Measurements from ENCODE around the gene SH2D1A. TPM values are rescaled to one million over a fixed set of nuclear protein-coding genes. Genes with fewer than 3 reads are reported as not detected.
"Not testable (repeated sequence)": the region's sequence is repeated elsewhere in the genome, so short reads cannot be mapped to it uniquely, and the experiment has no call there.

Gene SH2D1A
- total RNA-seq, 3 donors from 2014 or later: 27.5 to 44.7 (median 40.5) TPM

DNA sequence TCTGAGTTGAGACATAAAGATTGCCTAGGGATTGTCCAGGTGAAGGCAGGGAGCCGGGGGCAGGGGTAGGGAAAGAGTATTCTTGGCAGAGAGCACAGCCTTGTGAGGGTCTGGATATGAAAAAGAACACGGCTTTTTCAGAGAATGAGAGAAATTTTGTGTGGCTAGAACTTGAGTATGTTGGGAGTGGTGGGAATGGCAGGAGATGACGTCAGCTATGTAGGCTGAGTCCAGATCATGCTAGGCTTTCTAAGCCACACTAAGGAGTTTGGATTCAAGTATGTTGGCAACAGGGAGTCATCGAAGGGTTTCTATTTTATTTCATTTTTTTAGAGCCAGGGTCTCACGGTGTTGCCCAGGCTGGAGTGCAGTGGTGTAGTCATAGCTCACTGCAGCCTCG is 40.0 kb downstream of the SH2D1A start:
- Mint-ChIP-seq H3K4me3 (no peak overlapping the region), H3K27me3 (ENCODE audit: low read depth) (no peaks in the 10 kb centered on the region), H3K36me3 (ENCODE audit: insufficient read depth) (peaks cover 8% of the 10 kb centered on the region), H3K9me3 (no peaks in the 10 kb centered on the region), H3K4me1 (ENCODE audit: low read depth) (peaks cover 3% of the 10 kb centered on the region)
- no peak for ATAC-seq
- DNase-seq: no peak

DNA sequence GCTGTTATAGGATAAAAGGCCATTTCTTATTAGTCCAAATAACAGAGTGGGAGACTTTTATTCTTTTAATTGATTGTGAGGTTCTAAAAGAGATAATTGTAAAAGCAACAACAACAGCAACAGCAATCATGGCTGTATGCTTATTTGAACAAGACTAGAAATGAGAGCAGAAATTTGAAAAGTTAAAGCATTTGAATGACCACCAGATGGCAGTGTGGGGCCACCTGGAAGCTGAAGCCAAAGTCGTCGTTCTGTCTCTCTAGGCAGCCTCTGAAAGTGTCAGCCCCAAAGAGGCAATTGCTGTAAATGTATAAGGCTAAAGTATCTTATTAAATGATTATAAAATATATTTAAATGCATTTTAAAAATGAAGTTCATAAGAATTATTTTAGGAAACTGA is 42.2 kb downstream of the SH2D1A start:
- Mint-ChIP-seq H3K36me3 (ENCODE audit: insufficient read depth) (peaks cover 8% of the 10 kb centered on the region), H3K27me3 (ENCODE audit: low read depth) (no peaks in the 10 kb centered on the region), H3K4me1 (ENCODE audit: low read depth) (peaks cover 1% of the 10 kb centered on the region), H3K4me3 (no peak overlapping the region), H3K9me3 (no peaks in the 10 kb centered on the region)
- peak; percentile 40 to 63 for ATAC-seq
- peak; percentile 57 for DNase-seq

DNA sequence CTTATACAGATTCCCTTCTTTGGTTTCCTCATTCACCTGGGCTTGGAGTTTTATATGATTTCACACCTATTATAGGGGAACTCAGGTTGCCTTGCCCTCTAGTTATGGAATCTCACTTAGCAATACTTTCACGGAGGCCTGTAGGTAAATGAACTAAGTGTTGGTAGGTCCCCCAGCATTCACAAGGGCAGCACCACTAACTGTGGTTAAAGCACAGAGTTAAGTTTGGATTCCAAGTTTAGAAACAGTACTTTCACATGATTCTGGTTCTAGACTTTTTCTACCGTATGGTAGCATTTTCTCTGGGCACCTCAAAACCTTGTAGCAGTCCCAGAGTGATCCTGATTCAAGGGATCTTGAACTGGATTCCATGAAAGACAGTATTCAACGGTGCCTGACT is 46.4 kb downstream of the SH2D1A start:
- Mint-ChIP-seq H3K9me3 (no peaks in the 10 kb centered on the region), H3K27me3 (ENCODE audit: low read depth) (no peaks in the 10 kb centered on the region), H3K36me3 (ENCODE audit: insufficient read depth) (no peaks in the 10 kb centered on the region), H3K4me1 (ENCODE audit: low read depth) (peaks cover 22% of the 10 kb centered on the region), H3K4me3 (no peak overlapping the region)
- ATAC-seq (no peak), DNase-seq (no peak)

DNA sequence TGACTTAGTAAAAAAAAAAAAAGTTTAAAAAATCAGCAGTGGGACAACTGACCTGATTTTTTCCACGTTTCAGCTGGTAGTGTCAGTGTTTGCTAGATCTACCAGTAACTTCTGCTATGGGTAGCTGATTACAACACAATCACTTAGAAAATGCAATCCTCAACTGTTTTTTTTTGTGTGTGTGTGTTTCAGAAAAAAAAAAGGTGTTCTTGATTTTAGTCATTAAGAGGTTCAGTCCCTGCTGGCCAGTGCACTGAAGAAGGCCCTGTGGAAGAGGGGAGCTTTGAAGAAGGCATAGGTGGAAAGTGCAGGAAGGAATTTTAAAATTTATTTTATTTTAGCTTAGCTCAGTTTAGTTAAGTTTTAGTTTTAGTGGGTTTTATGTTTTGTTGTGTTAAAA is 46.9 kb downstream of the SH2D1A start:
- peaks cover 22% of the 10 kb centered on the region for H3K4me1 Mint-ChIP-seq (ENCODE audit: low read depth)
- H3K36me3 Mint-ChIP-seq (ENCODE audit: insufficient read depth): no peaks in the 10 kb centered on the region
- ATAC-seq: no peak
- H3K27me3 Mint-ChIP-seq (ENCODE audit: low read depth): no peaks in the 10 kb centered on the region
- H3K9me3 Mint-ChIP-seq: no peaks in the 10 kb centered on the region
- DNase-seq: no peak
- H3K4me3 Mint-ChIP-seq: no peak overlapping the region

DNA sequence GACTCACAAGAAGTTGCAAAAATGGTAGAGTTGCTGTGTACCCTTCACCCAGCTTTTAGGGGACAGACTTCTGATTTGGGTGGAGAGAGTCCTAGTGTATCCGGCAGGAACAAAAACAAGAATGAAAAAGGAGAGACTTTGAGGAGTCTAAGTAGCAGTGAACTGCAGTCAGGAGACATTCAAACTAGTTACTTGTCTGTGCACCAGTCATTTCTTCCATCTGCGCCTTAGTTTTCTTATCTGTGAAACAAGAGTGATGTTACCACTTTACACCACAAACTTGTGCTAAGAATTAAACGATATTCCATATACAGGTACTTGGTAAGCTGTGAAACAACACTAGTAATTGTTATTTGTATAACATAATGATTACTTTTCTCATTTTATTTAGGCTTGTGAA is 47.3 kb downstream of the SH2D1A start:
- Mint-ChIP-seq H3K4me3 (no peak overlapping the region), H3K27me3 (ENCODE audit: low read depth) (no peaks in the 10 kb centered on the region), H3K9me3 (no peaks in the 10 kb centered on the region), H3K4me1 (ENCODE audit: low read depth) (peaks cover 22% of the 10 kb centered on the region), H3K36me3 (ENCODE audit: insufficient read depth) (no peaks in the 10 kb centered on the region)
- ATAC-seq (no peak), DNase-seq (no peak)

DNA sequence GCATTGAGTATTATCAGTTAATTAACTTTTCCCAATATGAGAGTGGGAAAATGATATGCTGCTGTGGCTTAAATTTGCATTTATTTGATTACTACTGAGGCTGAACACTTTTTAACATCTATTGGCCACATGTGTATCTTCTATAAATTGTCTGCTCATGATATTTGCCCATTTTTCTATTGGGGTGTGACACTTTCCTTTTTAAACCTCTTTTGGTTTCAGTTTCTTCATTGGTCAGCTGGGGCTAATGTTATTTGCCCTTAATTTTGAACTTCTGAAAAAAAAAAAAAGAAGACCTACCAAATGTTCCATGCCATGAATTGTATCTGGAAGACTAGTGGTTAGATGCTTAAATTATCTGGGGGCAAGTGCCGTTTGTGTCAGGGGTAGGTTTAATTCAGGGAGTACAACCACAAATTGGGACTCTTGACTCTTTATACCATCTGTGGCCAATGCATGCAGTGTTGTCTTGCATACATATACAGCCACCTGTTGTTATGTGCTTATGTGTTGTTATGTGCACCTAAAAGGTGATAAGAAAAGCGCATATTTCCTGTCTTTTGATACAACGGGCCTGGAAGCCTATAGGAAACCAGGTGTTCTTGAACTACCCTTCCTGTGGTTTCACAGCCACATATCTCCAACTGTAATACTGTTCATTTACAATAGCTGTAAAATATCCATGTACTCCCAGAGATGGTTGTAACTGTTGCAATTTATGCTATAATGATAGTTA is 49.0 kb downstream of the SH2D1A start:
- peak overlapping the region; percentile 19 for H3K4me3 Mint-ChIP-seq
- H3K27me3 Mint-ChIP-seq (ENCODE audit: low read depth): no peaks in the 10 kb centered on the region
- no peaks in the 10 kb centered on the region for H3K36me3 Mint-ChIP-seq (ENCODE audit: insufficient read depth)
- no peak for ATAC-seq
- H3K9me3 Mint-ChIP-seq: no peaks in the 10 kb centered on the region
- peaks cover 22% of the 10 kb centered on the region for H3K4me1 Mint-ChIP-seq (ENCODE audit: low read depth)
- no peak for DNase-seq

DNA sequence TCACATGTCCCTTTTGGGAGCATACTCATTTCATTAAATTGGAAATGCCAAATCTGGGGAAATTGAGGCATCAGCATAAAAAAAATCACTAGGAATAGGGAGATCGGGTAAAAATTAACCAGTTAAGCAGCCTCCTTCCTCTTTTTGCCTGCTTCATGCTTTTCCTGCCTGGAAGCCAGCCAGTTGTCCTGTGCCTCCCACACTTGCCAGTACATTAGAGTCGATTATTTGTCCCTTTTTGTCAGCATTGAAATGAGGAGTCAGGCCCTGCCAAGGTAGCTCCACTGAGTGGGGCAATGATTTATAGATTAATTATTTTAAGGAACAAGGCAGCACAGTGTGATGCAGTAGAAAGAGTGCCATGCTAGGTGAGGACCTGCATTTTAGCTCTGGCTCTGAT is 55.3 kb downstream of the SH2D1A start:
- Mint-ChIP-seq H3K9me3 (no peaks in the 10 kb centered on the region), H3K27me3 (ENCODE audit: low read depth) (no peaks in the 10 kb centered on the region), H3K4me1 (ENCODE audit: low read depth) (peaks cover 7% of the 10 kb centered on the region), H3K4me3 (no peak overlapping the region), H3K36me3 (ENCODE audit: insufficient read depth) (no peaks in the 10 kb centered on the region)
- ATAC-seq (no peak), DNase-seq (no peak)

DNA sequence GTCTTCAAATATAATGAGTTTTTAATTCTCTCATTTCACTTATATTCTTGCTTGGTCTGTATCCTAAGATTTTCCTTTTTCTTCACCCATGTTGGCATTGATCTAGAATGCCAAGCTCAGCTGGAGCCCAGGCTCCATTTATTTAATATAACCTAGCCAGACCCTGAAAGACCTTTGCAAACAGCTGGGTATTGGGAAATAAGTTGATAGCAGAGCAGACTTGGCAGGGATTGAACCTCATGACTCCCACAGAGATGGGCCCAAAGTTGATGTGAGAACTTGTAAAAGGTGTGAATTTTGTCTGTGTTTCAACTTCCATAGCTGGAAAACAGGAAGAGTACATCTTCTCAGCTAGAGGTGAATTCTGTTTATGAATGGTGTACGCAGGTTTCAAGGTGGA is 59.5 kb downstream of the SH2D1A start:
- ATAC-seq: no peak

DNA sequence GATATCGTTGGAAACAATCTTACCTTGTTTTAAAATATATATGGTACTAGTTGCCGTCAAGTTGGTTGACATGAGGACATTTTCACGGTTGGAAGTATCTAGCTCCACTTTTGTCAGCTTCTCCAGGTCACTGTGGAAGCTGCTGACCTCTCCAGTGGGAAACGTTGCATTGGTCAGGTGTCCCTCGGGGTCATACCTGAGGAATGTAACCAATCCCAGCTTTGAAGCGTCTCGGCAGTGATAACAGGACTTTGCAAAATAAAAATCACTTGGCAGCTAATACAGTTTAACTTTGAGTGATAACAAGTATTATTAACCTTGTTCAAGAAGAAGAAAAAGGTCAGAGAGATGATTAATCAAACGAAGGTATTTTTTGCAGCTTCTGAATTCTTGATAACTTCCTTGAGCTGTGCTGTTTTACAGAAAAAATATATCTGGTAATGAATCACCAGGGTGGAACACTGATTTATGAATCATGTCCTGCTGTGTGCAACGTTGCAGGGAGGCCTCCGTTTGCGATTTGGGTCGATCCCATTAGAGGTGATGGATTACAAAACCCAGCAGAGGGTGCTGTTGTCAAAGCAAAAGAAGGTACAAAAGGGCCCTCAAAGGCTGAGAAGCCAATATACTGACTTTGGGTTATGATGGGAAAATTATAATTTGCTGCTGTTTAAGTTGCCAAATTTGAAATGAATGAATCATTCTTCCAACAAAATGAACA is 60.1 kb downstream of the SH2D1A start:
- DNase-seq (peak; percentile 54), ATAC-seq (peak; percentile 96 to 98)
- no peaks in the 10 kb centered on the region for H3K36me3 Mint-ChIP-seq (ENCODE audit: insufficient read depth)
- H3K27me3 Mint-ChIP-seq (ENCODE audit: low read depth): no peaks in the 10 kb centered on the region
- H3K4me3 Mint-ChIP-seq: no peak overlapping the region
- H3K4me1 Mint-ChIP-seq (ENCODE audit: low read depth): peaks cover 7% of the 10 kb centered on the region
- no peaks in the 10 kb centered on the region for H3K9me3 Mint-ChIP-seq

More for the DNA sequence above, 59.5 kb downstream of the SH2D1A start:
- H3K36me3 Mint-ChIP-seq (ENCODE audit: insufficient read depth): no peaks in the 10 kb centered on the region
- H3K27me3 Mint-ChIP-seq (ENCODE audit: low read depth): no peaks in the 10 kb centered on the region
- peaks cover 7% of the 10 kb centered on the region for H3K4me1 Mint-ChIP-seq (ENCODE audit: low read depth)
- no peak for DNase-seq
- no peak overlapping the region for H3K4me3 Mint-ChIP-seq
- no peaks in the 10 kb centered on the region for H3K9me3 Mint-ChIP-seq

DNA sequence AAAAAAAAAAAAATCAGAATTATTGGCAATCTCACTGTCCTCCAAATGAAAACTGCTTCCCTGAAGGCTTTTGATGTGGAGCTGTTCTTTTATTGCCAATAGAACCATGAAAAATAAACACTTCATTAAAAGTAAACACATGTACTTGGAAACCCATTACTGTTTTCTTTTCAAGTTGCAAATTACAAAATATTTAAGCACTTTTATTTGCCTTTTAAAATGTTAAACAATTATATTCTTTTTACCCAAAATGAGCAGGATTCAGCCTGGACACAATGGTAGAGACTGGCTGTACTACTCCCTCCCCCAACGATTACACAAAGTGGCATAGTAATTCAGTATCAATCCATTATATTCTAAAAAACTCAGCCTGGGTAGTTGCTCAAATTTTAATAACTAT is 60.9 kb downstream of the SH2D1A start:
- ATAC-seq (no peak), DNase-seq (no peak)
- Mint-ChIP-seq H3K27me3 (ENCODE audit: low read depth) (no peaks in the 10 kb centered on the region), H3K9me3 (no peaks in the 10 kb centered on the region), H3K36me3 (ENCODE audit: insufficient read depth) (no peaks in the 10 kb centered on the region), H3K4me1 (ENCODE audit: low read depth) (peaks cover 7% of the 10 kb centered on the region), H3K4me3 (no peak overlapping the region)

DNA sequence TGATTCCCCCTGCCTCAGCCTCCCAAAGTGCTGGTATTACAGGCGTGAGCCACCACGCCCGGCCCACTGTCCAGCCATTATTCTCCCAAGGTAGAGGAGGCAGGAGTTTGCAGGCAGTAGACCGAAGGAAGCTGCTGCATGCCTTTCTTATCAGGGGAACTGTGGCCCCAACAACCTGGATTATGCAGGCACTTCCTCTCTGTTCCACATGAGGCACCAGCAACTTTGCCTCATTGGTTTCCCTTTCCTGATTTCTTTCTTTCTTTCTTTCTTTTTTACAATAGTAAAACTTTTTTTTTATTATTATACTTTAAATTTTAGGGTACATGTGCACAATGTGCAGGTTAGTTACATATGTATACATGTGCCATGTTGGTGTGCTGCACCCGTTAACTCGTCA is 62.0 kb downstream of the SH2D1A start:
- not testable (repeated sequence) for ATAC-seq; H3K9me3 Mint-ChIP-seq; H3K4me1 Mint-ChIP-seq (ENCODE audit: low read depth); DNase-seq; H3K27me3 Mint-ChIP-seq (ENCODE audit: low read depth); H3K36me3 Mint-ChIP-seq (ENCODE audit: insufficient read depth); H3K4me3 Mint-ChIP-seq

DNA sequence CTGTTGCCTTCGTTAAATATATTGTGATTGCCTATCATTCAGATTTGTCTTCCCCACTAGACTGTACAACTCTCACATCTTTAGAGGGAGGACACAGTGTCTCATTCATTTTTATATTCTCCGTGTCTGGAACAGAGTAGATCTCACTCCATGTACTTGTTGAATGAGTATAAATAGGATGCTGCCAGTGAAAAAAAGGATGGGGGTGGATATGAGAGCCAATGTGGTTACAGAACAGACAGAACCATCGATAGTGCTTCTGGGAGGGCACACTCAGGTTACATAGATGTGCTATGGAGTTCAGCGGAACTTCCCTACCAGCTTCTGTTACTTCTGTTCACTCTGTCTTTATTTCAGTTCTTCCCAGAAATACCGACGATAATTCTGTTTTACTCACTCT is 66.9 kb downstream of the SH2D1A start:
- peak in 1 of 2 donors; percentile 18 for ATAC-seq
- H3K9me3 Mint-ChIP-seq: no peaks in the 10 kb centered on the region
- DNase-seq: no peak
- H3K4me1 Mint-ChIP-seq (ENCODE audit: low read depth): no peaks in the 10 kb centered on the region
- no peak overlapping the region for H3K4me3 Mint-ChIP-seq
- peaks cover 7% of the 10 kb centered on the region for H3K36me3 Mint-ChIP-seq (ENCODE audit: insufficient read depth)
- H3K27me3 Mint-ChIP-seq (ENCODE audit: low read depth): no peaks in the 10 kb centered on the region

DNA sequence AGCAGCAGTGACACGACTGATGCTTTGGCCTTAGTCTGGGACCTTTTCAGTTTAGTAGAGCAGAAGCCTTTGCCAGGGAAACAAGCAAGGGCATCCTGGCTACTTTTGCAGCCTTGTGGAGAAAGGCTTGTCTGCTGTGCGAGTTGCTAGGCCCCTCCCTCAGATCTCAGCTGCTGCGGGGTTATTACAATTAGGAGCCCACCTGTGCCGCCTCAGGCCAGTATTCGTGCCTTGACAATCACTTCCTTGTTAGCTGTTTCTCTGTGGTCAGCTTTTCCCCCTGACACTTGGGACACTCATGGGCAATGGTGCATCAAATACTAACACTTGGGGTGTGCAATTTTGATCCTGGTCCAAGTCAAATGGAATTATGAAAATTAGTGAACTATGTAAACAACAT is 67.9 kb downstream of the SH2D1A start:
- ATAC-seq (no peak), DNase-seq (no peak)
- Mint-ChIP-seq H3K9me3 (no peaks in the 10 kb centered on the region), H3K27me3 (ENCODE audit: low read depth) (no peaks in the 10 kb centered on the region), H3K36me3 (ENCODE audit: insufficient read depth) (peaks cover 9% of the 10 kb centered on the region), H3K4me3 (no peak overlapping the region), H3K4me1 (ENCODE audit: low read depth) (no peaks in the 10 kb centered on the region)

DNA sequence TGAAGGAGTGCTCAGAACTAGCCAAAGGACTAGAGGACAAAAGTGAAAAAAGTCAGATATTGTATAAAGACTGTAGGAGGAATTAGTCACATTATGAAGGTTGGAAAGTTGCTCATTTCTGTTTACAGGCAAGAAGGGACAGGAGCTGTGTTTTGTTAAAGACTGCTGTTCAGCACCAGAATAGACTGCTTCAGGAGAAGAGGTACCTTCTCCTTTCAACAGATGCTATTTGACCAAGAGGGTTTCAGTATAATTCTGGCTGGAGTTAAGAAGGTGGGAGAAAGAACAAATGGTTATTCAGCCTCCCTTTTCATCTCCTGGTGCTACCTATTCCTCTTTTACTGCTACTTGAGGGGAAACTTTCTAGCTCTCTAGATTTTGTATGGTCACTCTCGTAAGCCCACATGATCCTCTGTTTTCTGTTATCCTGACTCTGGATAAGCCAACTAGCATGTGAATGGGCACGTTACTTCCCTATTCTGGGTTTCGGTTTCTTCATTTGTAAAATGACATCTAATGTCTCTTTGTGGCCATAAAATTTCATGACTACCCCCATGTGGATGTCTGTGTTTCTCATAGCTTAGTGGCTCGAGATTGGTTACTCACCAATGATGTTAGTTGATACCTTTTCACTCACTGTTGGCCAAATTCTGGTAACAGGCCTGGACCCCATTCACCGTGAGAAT is 68.9 kb downstream of the SH2D1A start:
- Mint-ChIP-seq H3K9me3 (no peaks in the 10 kb centered on the region), H3K36me3 (ENCODE audit: insufficient read depth) (peaks cover 9% of the 10 kb centered on the region)

More for the DNA sequence above, 68.9 kb downstream of the SH2D1A start:
- no peak for ATAC-seq
- H3K4me1 Mint-ChIP-seq (ENCODE audit: low read depth): no peaks in the 10 kb centered on the region
- H3K27me3 Mint-ChIP-seq (ENCODE audit: low read depth): no peaks in the 10 kb centered on the region
- DNase-seq: no peak
- no peak overlapping the region for H3K4me3 Mint-ChIP-seq
